HepG2 (cell line): Measurements from ENCODE around the gene SH3YL1. TPM values are rescaled to one million over a fixed set of nuclear protein-coding genes. Genes with fewer than 3 reads are reported as not detected.
A peak's percentile ranks its signal among the peaks of the same experiment; 100 is the strongest.

Source experiments
- ATAC-seq: fragments of 200-7000 bp; cut with Tn5 transposase; 3 replicates; pipeline ENCODE4 v1.9.1; 2020; ENCODE audit warnings: mild to moderate bottlenecking, moderate library complexity
- BruUV-seq: library from RNA; stranded (reverse); fragments of 400-500 nt; replicated peaks from 2 replicates; lab custom pipeline; 2021; lab: Mats Ljungman, UMichigan
- CTCF ChIA-PET: fragments of 300-600 bp; formaldehyde crosslinking; extraction: SDS; loops from one replicate; lab custom pipeline; 2021; ENCODE audit warnings: low total read pairs, inconsistent platforms, low intra/inter-chr PET ratio; lab: Yijun Ruan, JAX
- POLR2A ChIA-PET: fragments of 350-600 bp; sonication (Branson Sonifier 250); formaldehyde crosslinking; loops from one replicate; lab custom pipeline; 2020; ENCODE audit warnings: antibody characterized with exemption, inconsistent platforms; lab: Yijun Ruan, JAX
- DNase-seq: peaks from one replicate; pipeline ENCODE4 v3.0.0-alpha.2; 2015; ENCODE audit warnings: low spot score
- FAIRE-seq: peaks from 3 replicates; lab custom pipeline; 2011; peaks lifted over from hg19 to GRCh38; lab: Jason Lieb, UNC
- H2AFZ ChIP-seq: one replicate; pipeline ENCODE4 v1.6.1; 2011; ENCODE audit warnings: low read length, inconsistent platforms
- H3K27ac ChIP-seq: fragments of 300-600 bp; 3 replicates; pipeline ENCODE4 v1.8.0; 2011; ENCODE audit warnings: mixed run types, mild to moderate bottlenecking, mixed read lengths, low read length, inconsistent platforms; ENCODE audit not compliant: insufficient read depth; ENCODE audit errors: extremely low read length
- H3K27me3 ChIP-seq, 2 experiments: fragments of 200-600 bp in 1 of 2; 2 replicates in 1 of 2; 3 replicates in 1 of 2; pipeline versions ENCODE4 v1.6.0 to v1.8.0; 2011; ENCODE audit warnings: low read length in 2 of 2, mild to moderate bottlenecking in 2 of 2, moderate library complexity in 2 of 2, inconsistent platforms in 1 of 2; ENCODE audit not compliant: insufficient read depth in 2 of 2, control insufficient read depth in 1 of 2
- H3K36me3 ChIP-seq, 2 experiments: fragments of 200-600 bp in 1 of 2; replicated peaks in 1 of 2; 2 replicates in 1 of 2; 3 replicates in 1 of 2; pipeline versions ENCODE4 v1.5.1 to v1.8.0; 2011; ENCODE audit warnings: low read length in 2 of 2, inconsistent platforms in 1 of 2; ENCODE audit not compliant: insufficient read depth in 2 of 2, control insufficient read depth in 1 of 2
- H3K4me1 ChIP-seq: 2 replicates; pipeline ENCODE4 v1.5.1; 2012; ENCODE audit warnings: low read length, inconsistent platforms; ENCODE audit not compliant: insufficient read depth
- H3K4me2 ChIP-seq: 2 replicates; pipeline ENCODE4 v1.6.0; 2011; ENCODE audit warnings: low read depth, low read length, inconsistent platforms
- H3K4me3 ChIP-seq, 3 experiments: fragments of 200-600 bp in 1 of 3; sonication (generic), shearing (Covaris generic) in 1 of 3; replicated peaks in 1 of 3; 2 replicates each; pipeline ENCODE4 v1.5.1; 2011 to 2016; ENCODE audit warnings: low read length in 3 of 3, inconsistent platforms in 2 of 3, low read depth in 2 of 3, mild to moderate bottlenecking in 2 of 3, control low read depth in 1 of 3, mixed read lengths in 1 of 3; ENCODE audit not compliant: insufficient read depth in 1 of 3
- H3K79me2 ChIP-seq: one replicate; pipeline ENCODE4 v1.6.1; 2011; ENCODE audit warnings: low read length, inconsistent platforms; ENCODE audit not compliant: insufficient read depth
- H3K9ac ChIP-seq: 2 replicates; pipeline ENCODE4 v1.6.0; 2011; ENCODE audit warnings: mild to moderate bottlenecking, low read depth, low read length, inconsistent platforms; ENCODE audit not compliant: insufficient read depth
- H3K9me3 ChIP-seq: 2 replicates; pipeline ENCODE4 v1.5.1; 2012; ENCODE audit warnings: mild to moderate bottlenecking, low read length
- H4K20me1 ChIP-seq: 2 replicates; pipeline ENCODE4 v1.6.0; 2011; ENCODE audit warnings: inconsistent platforms, mild to moderate bottlenecking, low read length, moderate library complexity; ENCODE audit not compliant: insufficient read depth
- FOSL2 ChIP-seq: sonication (generic); formaldehyde crosslinking; IDR thresholded peaks from 2 replicates; pipeline ENCODE4 v1.4.0; 2020; ENCODE audit warnings: missing genetic modification reagents
- RXRB ChIP-seq: IDR thresholded peaks from 2 replicates; pipeline ENCODE4 v1.6.1; 2016; ENCODE audit warnings: borderline replicate concordance, missing genetic modification reagents, missing compliant biosample characterization
- STAG1 ChIP-seq: sonication (generic); formaldehyde crosslinking; IDR thresholded peaks from 2 replicates; pipeline ENCODE4 v1.4.0; 2020; ENCODE audit warnings: missing genetic modification reagents
- TARDBP ChIP-seq: sonication (generic); formaldehyde crosslinking; IDR thresholded peaks from 2 replicates; pipeline ENCODE4 v1.8.0; 2022; ENCODE audit warnings: mild to moderate bottlenecking, missing genetic modification reagents
- TEAD3 ChIP-seq: optimal IDR thresholded peaks from 2 replicates; pipeline ENCODE3; 2016; ENCODE audit warnings: borderline replicate concordance
- THAP11 ChIP-seq: IDR thresholded peaks from 2 replicates; pipeline ENCODE4 v1.6.1; 2016; ENCODE audit warnings: missing biosample characterization, missing genetic modification reagents
- WGBS: methylation state at CpG from one replicate; pipeline ENCODE4 v1.1.6; 2017; ENCODE audit warnings: low lambda C conversion rate; 5-methylcytosine and 5-hydroxymethylcytosine counted together
- in situ Hi-C: cut with HindIII; loops from 2 replicates; pipeline ENCODE4 v1.10.0; 2017; ENCODE audit warnings: low pct_unique_long_range_greater_than_20kb; ENCODE audit not compliant: extremely low pct_ligation_motif_present
- intact Hi-C: fragments of 100-400 bp; cut with micrococcal nuclease; formaldehyde crosslinking; loops from one replicate; pipeline ENCODE4 v1.10.0; 2022; ENCODE audit not compliant: unreplicated experiment
- polyA plus RNA-seq, 8 experiments: library from polyadenylated mRNA; depleted of rRNA in 3 of 8; stranded (reverse) in 7 of 8; unstranded in 1 of 8; fragments of >200 nt; fragmentation: Illumina TruSeq in 4 of 8; extraction: Trizol in 4 of 8; gene quantifications; 2 replicates each; pipeline versions ENCODE4 v1.2.1 to v1.2.3, GENCODE V29; 2011 to 2016; ENCODE audit warnings: low read depth in 4 of 8, missing spikeins in 1 of 8, mixed read lengths in 1 of 8; ENCODE audit not compliant: insufficient read depth in 1 of 8
- total RNA-seq, 5 experiments: library from RNA; depleted of rRNA; stranded (reverse); fragments of >200 nt; fragmentation: Illumina TruSeq; extraction: Trizol; gene quantifications; 2 replicates each; pipeline ENCODE4 v1.2.3, GENCODE V29; 2016; ENCODE audit warnings: low read depth in 1 of 5
- TF ChIP-seq, protein P1 (sequence below): sonication (generic); formaldehyde crosslinking; IDR thresholded peaks from 2 replicates; pipeline ENCODE4 v1.5.0; 2020; ENCODE audit warnings: mild to moderate bottlenecking, missing genetic modification reagents, borderline replicate concordance

The SH3YL1 gene
- total and polyA plus RNA-seq, 2 of the 13 experiments (the other 11 are each of a cell fraction or from before 2014, with no cell fraction given), result 13.0 to 48.2 TPM

GRCh38 chr2:177733-178132 lies 86.1 kb downstream of the SH3YL1 start (continued):
- TF ChIP-seq, protein P1, sequence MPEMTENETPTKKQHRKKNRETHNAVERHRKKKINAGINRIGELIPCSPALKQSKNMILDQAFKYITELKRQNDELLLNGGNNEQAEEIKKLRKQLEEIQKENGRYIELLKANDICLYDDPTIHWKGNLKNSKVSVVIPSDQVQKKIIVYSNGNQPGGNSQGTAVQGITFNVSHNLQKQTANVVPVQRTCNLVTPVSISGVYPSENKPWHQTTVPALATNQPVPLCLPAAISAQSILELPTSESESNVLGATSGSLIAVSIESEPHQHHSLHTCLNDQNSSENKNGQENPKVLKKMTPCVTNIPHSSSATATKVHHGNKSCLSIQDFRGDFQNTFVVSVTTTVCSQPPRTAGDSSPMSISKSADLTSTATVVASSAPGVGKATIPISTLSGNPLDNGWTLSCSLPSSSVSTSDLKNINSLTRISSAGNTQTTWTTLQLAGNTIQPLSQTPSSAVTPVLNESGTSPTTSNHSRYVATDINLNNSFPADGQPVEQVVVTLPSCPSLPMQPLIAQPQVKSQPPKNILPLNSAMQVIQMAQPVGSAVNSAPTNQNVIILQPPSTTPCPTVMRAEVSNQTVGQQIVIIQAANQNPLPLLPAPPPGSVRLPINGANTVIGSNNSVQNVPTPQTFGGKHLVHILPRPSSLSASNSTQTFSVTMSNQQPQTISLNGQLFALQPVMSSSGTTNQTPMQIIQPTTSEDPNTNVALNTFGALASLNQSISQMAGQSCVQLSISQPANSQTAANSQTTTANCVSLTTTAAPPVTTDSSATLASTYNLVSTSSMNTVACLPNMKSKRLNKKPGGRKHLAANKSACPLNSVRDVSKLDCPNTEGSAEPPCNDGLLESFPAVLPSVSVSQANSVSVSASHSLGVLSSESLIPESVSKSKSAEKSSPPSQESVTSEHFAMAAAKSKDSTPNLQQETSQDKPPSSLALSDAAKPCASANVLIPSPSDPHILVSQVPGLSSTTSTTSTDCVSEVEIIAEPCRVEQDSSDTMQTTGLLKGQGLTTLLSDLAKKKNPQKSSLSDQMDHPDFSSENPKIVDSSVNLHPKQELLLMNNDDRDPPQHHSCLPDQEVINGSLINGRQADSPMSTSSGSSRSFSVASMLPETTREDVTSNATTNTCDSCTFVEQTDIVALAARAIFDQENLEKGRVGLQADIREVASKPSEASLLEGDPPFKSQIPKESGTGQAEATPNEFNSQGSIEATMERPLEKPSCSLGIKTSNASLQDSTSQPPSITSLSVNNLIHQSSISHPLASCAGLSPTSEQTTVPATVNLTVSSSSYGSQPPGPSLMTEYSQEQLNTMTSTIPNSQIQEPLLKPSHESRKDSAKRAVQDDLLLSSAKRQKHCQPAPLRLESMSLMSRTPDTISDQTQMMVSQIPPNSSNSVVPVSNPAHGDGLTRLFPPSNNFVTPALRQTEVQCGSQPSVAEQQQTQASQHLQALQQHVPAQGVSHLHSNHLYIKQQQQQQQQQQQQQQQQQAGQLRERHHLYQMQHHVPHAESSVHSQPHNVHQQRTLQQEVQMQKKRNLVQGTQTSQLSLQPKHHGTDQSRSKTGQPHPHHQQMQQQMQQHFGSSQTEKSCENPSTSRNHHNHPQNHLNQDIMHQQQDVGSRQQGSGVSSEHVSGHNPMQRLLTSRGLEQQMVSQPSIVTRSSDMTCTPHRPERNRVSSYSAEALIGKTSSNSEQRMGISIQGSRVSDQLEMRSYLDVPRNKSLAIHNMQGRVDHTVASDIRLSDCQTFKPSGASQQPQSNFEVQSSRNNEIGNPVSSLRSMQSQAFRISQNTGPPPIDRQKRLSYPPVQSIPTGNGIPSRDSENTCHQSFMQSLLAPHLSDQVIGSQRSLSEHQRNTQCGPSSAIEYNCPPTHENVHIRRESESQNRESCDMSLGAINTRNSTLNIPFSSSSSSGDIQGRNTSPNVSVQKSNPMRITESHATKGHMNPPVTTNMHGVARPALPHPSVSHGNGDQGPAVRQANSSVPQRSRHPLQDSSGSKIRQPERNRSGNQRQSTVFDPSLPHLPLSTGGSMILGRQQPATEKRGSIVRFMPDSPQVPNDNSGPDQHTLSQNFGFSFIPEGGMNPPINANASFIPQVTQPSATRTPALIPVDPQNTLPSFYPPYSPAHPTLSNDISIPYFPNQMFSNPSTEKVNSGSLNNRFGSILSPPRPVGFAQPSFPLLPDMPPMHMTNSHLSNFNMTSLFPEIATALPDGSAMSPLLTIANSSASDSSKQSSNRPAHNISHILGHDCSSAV (CRISPR knock-in tag), result no peak

DNA sequence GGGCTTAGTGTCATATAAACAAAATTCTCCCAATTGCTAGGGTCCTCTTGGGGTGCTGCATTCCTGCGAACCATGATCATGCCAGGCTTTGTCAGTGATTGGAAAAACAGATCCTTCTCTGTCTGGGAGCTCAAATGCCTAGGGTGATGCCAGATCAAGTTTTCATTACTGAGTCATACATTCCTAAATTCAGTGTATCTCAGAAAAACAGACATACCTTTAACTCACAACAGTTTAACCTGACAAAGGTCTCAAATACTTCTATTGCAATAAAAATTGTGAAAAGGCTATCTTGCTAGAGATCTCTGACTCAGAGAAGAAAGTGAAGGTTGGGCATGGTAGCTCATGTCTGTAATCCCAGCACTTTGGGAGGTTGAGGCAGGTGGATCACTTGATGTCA lies 86.9 kb downstream of the SH3YL1 start:
- H2AFZ ChIP-seq, result no peak overlapping the region
- no peaks in the 10 kb centered on the region for H3K79me2 ChIP-seq
- H3K9me3 ChIP-seq, result peaks cover 4% of the 10 kb centered on the region; the same call in 1 of the 2 replicates
- FAIRE-seq (no peak), ATAC-seq (no peak), DNase-seq (peak; percentile 77)
- 21% methylated on average over 1 of the region's 1 CpG for WGBS
- BruUV-seq, result no TSS peak
- no peaks in the 10 kb centered on the region for H3K36me3 ChIP-seq
- peak overlapping the region in 2 of 3 experiments; percentile 28 to 49; a peak in 2 of 6 replicates for H3K4me3 ChIP-seq
- CTCF ChIA-PET, result interaction anchor here (1.0 kb wide), 1 partner anchor 166 kb away, joined by 3 read pairs; no protein-coding TSS in a partner anchor
- H3K4me2 ChIP-seq, result peak overlapping the region; percentile 93
- H3K9ac ChIP-seq, result peak overlapping the region; percentile 54
- in situ Hi-C loops (loop anchor here (5.0 kb wide), 1 partner anchor 90 kb away; no protein-coding TSS in a partner anchor), intact Hi-C loops (loop anchor here (1.0 to 5.0 kb wide), 4 partner anchors 55 to 113 kb away; no protein-coding TSS in a partner anchor)
- H3K27me3 ChIP-seq, result no peaks in the 10 kb centered on the region
- peaks cover 52% of the 10 kb centered on the region for H3K4me1 ChIP-seq
- POLR2A ChIA-PET, result interaction anchor here (0.7 to 5.2 kb wide), 12 partner anchors 10 to 113 kb away, joined by 3 to 156 read pairs (median 4); partner anchors contain the start of genes ACP1 and SH3YL1
- TF ChIP-seq RXRB (CRISPR knock-in tag), result 0 out of 2 replicates have a peak, but pooled peaks have one; percentile 2
- peak; percentile 4 for TF ChIP-seq TEAD3
- TF ChIP-seq TARDBP (CRISPR knock-in tag), result 0 out of 2 replicates have a peak, but pooled peaks have one; percentile 31
- 0 out of 2 replicates have a peak, but pooled peaks have one; percentile 3 for TF ChIP-seq THAP11
- TF ChIP-seq FOSL2, result peak; percentile 33
- TF ChIP-seq STAG1 (CRISPR knock-in tag), result no peak
- peak overlapping the region; percentile 79 for H3K27ac ChIP-seq
- no peaks in the 10 kb centered on the region for H4K20me1 ChIP-seq
